HepG2 (cell line): ENCODE data around the gene PPP4C.
A peak's percentile ranks its signal among the peaks of the same experiment; 100 is the strongest.

Source experiments
- CTCF ChIP-seq: sonication (generic); formaldehyde crosslinking; IDR thresholded peaks from 2 replicates; pipeline ENCODE4 v1.5.0; 2020; ENCODE audit warnings: mild to moderate bottlenecking, missing genetic modification reagents, moderate library complexity
- DNMT3B ChIP-seq: conservative IDR thresholded peaks from 2 replicates; pipeline ENCODE4 v1.6.1; 2016; ENCODE audit warnings: missing biosample characterization, control low read depth
- EHMT2 ChIP-seq: fragments of 200-600 bp; sonication (generic); IDR thresholded peaks from 2 replicates; pipeline ENCODE4 v1.7.0; 2017; ENCODE audit warnings: antibody characterized with exemption, low read depth, low read length, borderline replicate concordance
- JUN ChIP-seq: sonication (generic); formaldehyde crosslinking; IDR thresholded peaks from 2 replicates; pipeline ENCODE4 v1.4.0; 2020; ENCODE audit warnings: mild to moderate bottlenecking, missing genetic modification reagents
- PHF20 ChIP-seq: sonication (generic); formaldehyde crosslinking; IDR thresholded peaks from 2 replicates; pipeline ENCODE4 v1.5.0; 2020; ENCODE audit warnings: mild to moderate bottlenecking, missing genetic modification reagents
- PHF21A ChIP-seq: sonication (generic); formaldehyde crosslinking; IDR thresholded peaks from 2 replicates; pipeline ENCODE4 v1.5.0; 2020; ENCODE audit warnings: mild to moderate bottlenecking, missing genetic modification reagents
- PLRG1 ChIP-seq: fragments of 450-650 bp; conservative IDR thresholded peaks from 2 replicates; pipeline ENCODE4 v1.6.1; 2016
- POLR2A ChIP-seq, 2 experiments: IDR thresholded peaks; 2 replicates each; pipeline ENCODE4 v1.6.1; 2011; ENCODE audit warnings: low read depth in 2 of 2, low read length in 2 of 2, mild to moderate bottlenecking in 1 of 2, moderate library complexity in 1 of 2; ENCODE audit not compliant: insufficient read depth in 1 of 2
- ZBTB33 ChIP-seq: sonication (generic); formaldehyde crosslinking; IDR thresholded peaks from 2 replicates; pipeline ENCODE4 v1.4.0; 2020; ENCODE audit warnings: missing genetic modification reagents
- ZNF232 ChIP-seq: sonication (generic); formaldehyde crosslinking; IDR thresholded peaks from 2 replicates; pipeline ENCODE4 v1.4.0; 2020; ENCODE audit warnings: missing genetic modification reagents, borderline replicate concordance
- ZNF362 ChIP-seq: sonication (generic); formaldehyde crosslinking; IDR thresholded peaks from 2 replicates; pipeline ENCODE4 v1.4.0; 2020; ENCODE audit warnings: missing genetic modification reagents, mild to moderate bottlenecking, borderline replicate concordance
- ZNF441 ChIP-seq: sonication (generic); formaldehyde crosslinking; IDR thresholded peaks from 2 replicates; pipeline ENCODE4 v1.7.0; 2021; ENCODE audit warnings: missing genetic modification reagents, borderline replicate concordance

GRCh38 chr16:30088237-30088831 is 12.5 kb downstream of the PPP4C start:
- TF ChIP-seq ZNF232 (CRISPR knock-in tag): no peak
- no peak for TF ChIP-seq ZNF441 (CRISPR knock-in tag)
- no peak for TF ChIP-seq JUN (CRISPR knock-in tag)
- no peak for TF ChIP-seq PHF20 (CRISPR knock-in tag)
- no peak for TF ChIP-seq DNMT3B (CRISPR knock-in tag)
- TF ChIP-seq ZNF362 (CRISPR knock-in tag): no peak
- no peak for TF ChIP-seq PHF21A
- no peak for TF ChIP-seq CTCF
- 0 out of 4 replicates have a peak, but pooled peaks of 1 of the 2 experiments have one; percentile 19 for TF ChIP-seq POLR2A (IDR thresholded peaks at IDR 0.05; ENCODE audit: insufficient read depth in 1 of 2, low read depth in 2 of 2, low read length in 2 of 2)
- no peak for TF ChIP-seq PLRG1
- TF ChIP-seq EHMT2: no peak
- no peak for TF ChIP-seq ZBTB33 (CRISPR knock-in tag)
